GM18507 (cell line): ENCODE data around the gene PASK.

Experiments used
- DNase-seq: peaks from one replicate; pipeline ENCODE4 v3.0.0; 2011; ENCODE audit warnings: low read depth; ENCODE audit not compliant: insufficient read length; ENCODE audit errors: extremely low spot score
- FAIRE-seq: peaks from 2 replicates; lab custom pipeline; 2011; peaks lifted over from hg19 to GRCh38; lab: Jason Lieb, UNC

PASK gene

GRCh38 chr2:241072151-241072550 is 77.1 kb downstream of the PASK start:
- FAIRE-seq (no peak), DNase-seq (no peak)

DNA sequence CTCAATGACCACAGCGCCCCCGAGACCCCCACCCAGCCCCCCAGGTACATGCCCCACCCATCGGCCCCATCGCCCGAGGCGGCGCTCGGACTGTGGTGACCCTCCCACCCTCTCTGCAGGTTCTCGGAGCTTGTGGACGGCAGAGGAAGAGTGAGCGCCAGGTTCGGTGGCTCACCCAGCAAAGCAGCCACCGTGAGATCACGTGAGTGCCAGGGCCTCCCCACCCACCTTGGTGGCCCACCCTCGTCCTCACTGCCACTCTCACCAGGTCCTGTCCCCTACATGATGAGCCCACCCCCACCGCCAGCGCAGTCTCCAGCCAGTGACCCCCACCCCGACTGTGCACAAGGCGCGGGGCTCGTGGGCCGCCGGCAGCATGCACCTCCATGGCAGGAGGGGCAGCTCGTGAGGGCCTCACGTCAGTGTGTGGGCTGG is 77.6 kb downstream of the PASK start:
- DNase-seq (no peak), FAIRE-seq (no peak)

DNA sequence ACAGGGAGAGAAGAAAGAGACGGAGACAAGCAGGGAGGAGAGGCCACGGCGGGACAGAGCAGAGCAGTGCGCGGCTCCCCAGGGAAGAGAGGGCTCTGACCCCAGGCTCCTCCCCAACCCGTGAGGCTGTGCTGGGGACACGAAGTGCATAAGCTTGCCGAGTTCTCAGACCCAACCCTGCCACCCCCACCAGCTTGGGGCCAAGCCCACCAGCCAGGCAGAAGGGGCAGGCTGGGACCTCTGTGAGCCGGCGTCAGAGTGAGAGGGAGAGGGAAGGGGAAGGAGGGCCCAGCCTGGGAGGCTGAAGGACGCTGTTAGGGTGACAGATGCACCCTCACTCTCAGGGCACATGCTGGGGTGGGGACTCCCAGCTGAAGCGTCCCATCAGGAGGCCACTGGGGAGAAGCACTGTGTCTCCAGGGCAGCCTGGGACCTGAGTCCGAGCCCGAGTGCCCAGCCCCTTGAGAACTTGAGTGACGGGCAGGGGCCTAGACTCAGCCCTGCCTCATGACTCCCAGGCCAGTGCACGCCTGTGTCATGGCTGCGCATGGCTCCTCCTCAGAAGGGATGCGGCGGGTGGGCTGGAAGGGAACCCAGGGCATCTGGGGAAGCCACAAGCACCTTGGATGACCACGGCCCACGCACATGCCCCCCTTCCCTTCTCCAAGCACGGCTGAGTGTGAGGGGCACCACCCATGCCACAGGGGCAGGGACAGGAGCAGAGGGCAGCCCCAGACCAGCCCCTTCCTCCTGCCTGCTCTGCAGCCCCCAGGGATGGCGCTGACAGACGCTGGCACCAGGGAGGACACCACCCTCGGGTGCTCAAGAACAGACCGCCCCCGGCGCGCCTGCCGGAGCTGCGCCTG is 78.2 kb downstream of the PASK start:
- no peak for FAIRE-seq
- DNase-seq = no peak

DNA sequence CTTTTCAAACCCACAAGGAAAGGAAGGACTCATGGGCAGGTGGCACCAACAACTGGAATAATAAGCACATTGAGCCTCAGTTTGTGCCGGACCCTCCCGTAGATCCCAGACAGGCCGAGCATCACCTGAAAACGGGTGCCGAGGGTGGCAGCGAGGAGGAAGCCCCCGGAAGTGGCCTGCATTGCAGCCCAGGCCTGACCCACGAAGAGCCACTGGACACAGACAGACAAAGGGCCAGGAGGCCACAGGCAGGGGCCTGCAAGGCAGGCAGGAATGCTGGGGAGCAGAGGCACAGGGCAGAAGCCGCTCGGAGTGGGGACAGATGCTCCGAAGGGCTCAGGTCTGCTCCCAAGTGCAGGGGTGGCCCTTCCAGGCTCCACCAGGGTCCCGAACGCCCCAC is 78.9 kb downstream of the PASK start:
- DNase-seq (no peak), FAIRE-seq (no peak)

DNA sequence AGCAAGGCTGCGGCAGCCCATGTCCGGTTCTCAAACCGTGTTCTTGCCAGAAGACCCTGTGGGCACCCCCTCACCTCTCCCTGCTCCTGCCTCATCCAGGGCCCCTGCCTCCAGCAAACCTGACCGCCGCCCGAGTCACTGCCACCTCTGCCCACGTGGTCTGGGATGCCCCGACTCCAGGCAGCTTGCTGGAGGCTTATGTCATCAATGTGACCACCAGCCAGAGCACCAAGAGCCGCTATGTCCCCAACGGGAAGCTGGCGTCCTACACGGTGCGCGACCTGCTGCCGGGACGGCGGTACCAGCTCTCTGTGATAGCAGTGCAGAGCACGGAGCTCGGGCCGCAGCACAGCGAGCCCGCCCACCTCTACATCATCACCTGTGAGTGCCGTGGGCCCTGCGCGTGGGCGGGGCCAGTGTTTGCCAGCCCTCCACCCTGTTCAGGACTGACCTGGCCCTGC is 79.4 kb downstream of the PASK start:
- no peak for FAIRE-seq
- no peak for DNase-seq

DNA sequence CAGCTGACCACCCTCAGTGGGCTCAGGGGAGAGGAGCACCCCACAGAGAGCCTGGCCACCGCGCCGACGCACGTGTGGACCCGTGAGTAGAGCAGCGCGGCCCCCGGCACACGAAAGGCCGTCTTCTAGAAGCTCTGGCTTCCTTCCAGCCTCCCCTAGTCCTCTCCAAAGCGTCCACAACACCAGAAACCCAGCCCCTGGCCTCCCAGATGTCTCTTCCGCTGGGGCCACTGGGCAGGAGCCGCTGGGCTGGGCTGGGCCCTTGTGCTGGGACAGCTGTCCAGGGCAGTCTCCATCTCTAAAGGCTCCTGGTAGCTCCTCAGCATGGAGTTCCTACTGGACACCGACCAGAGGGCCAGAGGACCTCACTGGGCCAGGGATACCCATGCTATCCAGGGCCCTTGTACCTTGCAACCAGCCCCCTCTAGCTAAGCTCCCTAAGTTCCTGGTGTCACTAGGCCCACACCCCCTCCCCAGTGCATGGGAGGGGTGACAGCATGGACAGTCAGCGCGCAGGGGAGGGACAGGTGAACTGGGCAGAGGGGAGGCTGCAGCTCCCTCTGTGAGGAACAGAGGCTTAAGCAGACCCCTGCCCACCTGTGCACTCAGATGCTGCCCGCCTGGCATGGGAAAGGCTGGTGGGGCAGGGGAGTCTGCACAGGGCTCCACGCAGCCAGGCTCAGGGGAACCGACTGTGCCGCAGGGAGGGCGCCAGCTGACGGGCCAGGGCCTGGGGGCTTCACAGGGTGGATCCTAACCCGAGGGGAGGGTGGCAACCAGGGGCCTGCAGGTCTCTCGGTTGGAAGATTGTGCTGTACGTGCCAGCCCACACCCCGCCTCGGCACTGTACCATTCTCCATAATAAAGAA is 80.1 kb downstream of the PASK start:
- no peak for DNase-seq
- FAIRE-seq = no peak

DNA sequence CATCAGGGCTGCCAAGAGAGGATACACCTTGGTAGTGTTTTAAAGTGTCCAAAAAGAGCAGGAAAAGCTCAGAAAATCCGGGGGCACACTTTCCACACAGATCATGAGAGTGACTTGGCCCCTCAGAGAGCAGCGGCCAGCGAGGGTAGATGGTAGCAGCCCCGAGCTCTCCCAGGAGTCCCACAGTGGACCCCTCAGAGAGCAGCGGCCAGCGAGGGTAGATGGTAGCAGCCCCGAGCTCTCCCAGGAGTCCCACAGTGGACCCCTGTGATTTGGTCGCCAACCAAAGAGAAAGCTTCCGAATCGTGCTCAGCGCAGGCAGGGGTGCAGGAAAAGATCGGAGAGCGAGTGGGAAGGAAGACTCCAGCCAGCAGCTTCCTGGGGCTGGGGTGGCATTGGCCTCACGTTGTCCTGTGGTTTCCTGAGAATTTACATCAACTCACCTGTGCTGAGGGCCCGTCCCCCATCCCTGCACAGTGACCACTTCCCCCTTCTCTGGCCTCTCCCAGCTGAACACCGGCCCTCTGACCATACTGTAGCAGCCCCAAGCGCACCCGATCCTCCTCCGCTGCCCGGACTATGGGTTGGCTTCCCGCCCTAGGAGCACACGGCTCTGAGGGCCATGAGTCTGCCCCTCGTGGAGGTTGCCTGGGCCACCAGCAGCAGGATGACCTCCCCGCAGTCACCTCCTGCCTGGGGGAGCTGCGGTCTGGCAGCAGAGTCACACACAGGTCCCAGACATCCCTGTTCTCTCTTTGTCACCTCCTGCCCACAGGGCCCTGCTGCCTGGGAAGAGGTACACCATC is 80.9 kb downstream of the PASK start:
- DNase-seq (no peak), FAIRE-seq (no peak)

GRCh38 chr2:241067501-241068135 is 81.7 kb downstream of the PASK start:
- DNase-seq = no peak
- no peak for FAIRE-seq

GRCh38 chr2:241066893-241067341 is 82.4 kb downstream of the PASK start:
- FAIRE-seq (no peak), DNase-seq (no peak)

DNA sequence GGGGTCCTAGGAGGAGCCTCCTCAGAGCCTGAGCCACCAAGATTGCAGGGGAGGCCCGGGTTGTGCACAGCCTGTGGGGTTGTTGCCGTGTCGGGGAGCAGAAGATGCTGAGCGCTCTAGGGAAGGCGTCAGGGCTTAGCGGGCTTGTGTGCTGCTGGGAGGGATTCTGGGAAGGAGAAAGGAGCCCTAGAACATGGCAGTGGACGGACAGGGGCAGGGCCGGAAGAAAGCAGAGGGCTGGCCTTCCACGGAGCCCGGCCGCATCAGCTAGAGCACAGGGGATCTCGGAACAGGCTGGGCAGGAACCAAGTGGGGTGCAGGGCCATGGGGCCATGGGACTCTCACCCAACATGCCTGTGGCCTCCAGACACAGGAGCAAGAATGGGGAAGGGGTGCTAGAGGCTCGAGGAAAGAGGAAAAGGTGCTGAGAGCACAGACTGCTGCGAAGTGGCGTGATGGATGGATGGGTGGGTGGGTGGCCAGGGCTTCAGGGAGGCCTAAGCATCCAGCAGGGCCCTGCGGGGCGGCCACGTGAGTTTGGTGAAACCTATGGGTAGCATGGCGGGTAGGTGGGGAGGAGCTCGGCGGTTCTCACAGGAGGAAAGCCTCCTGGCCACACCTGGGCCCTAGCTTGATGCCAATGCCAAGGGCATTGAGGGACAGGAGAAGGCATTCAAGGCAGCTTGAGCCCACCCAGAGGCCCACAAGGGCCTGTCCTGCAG is 82.9 kb downstream of the PASK start:
- FAIRE-seq (no peak), DNase-seq (no peak)

- FAIRE-seq (no peak), DNase-seq (no peak)
Measured at GRCh38 chr2:241065355-241065803, 83.9 kb downstream of the PASK start.

GRCh38 chr2:241064802-241065354 is 84.4 kb downstream of the PASK start:
- FAIRE-seq (no peak), DNase-seq (no peak)

DNA sequence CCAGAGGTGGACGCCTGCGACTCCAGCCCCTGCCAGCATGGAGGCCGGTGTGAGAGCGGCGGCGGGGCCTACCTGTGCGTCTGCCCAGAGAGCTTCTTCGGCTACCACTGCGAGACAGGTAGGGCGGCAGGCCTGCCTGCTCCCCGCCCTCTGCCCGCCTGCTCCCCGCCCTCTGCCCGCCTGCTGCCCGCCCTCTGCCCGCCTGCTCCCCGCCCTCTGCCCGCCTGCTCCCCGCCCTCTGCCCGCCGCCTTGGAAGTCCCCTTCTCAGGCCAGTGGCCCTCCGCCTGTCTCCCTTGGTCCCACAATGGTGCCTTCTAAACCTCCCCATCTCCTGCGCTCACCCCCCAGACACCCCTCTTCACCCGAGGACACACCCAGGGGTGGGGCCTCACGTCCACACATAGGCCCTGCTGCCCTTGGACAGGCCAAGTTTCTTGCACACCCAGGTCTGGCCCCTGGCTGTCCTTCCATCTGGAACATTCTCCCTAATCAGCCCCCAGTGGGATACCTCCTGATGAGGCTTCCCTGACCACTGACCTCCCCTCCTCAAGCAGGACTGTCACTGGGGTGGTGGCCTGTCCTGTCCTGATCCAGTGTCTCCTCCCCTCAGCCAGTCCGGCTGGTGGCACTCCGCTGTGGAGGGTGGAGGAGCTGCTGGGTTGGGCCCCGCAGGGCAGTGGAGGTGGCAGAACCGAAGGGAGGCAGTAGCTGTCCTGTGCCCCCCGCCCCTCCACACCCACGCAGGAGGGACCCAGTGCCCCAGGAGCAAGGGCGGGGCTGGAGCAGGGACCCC is 85.1 kb downstream of the PASK start:
- DNase-seq (no peak), FAIRE-seq (peak; percentile 26)

- FAIRE-seq (no peak), DNase-seq (no peak)
Measured at GRCh38 chr2:241063587-241063986, 85.7 kb downstream of the PASK start.

- DNase-seq = no peak
- no peak for FAIRE-seq
Measured at GRCh38 chr2:241063093-241063551, 86.2 kb downstream of the PASK start.

- FAIRE-seq (no peak), DNase-seq (no peak)
Measured at GRCh38 chr2:241062389-241063092, 86.7 kb downstream of the PASK start.

DNA sequence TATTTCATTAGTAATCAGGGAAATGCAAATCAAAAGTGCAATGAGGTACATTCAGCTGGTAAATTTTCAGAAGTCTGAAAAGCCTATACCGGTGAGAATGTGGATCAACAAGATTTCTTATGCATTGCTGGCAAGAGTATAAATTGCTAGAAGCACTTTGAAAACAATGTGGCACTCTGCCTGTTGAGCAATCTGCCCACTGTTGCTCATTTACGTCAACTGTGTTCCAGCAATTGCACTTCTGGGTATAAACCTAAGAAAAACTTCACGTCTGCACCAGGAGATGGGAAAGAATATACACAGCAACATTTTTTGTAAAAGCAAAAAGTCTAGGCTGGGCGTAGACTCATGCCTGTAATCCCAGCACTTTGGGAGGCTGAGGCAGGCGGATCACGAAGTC is 88.0 kb downstream of the PASK start:
- DNase-seq = no peak
- FAIRE-seq = no peak
